ENCODE measurements around the gene FASTKD2. TPM values are rescaled to one million over a fixed set of nuclear protein-coding genes. Genes with fewer than 3 reads are reported as not detected.

The FASTKD2 gene
- total RNA-seq, 3 donors from 2014 or later = 19.3 to 23.3 (median 21.7) TPM

- intact Hi-C loops (cut with DNase I, micrococcal nuclease) = no loop called here
- no peak for ATAC-seq
- H3K36me3 ChIP-seq (ENCODE audit: low read depth) = peaks cover 8% of the 10 kb centered on the region
These were observed 11.0 kb downstream of the FASTKD2 start for GRCh38 chr2:206776432-206776831.

GRCh38 chr2:206780671-206781070, 15.3 kb downstream of the FASTKD2 start:
- ATAC-seq (no peak), DNase-seq (no peak)
- Histone ChIP-seq H3K9me3 (peaks cover 13% of the 10 kb centered on the region), H3K4me3 (no peak overlapping the region), H3K36me3 (ENCODE audit: low read depth) (no peaks in the 10 kb centered on the region), H3K4me1 (ENCODE audit: low read depth) (no peaks in the 10 kb centered on the region)
- intact Hi-C loops (cut with DNase I, micrococcal nuclease) = loop anchor here in 1 of 2 donors (2.0 kb wide), 1 partner anchor 88 kb away; no protein-coding TSS in a partner anchor
- TF ChIP-seq, protein P1, sequence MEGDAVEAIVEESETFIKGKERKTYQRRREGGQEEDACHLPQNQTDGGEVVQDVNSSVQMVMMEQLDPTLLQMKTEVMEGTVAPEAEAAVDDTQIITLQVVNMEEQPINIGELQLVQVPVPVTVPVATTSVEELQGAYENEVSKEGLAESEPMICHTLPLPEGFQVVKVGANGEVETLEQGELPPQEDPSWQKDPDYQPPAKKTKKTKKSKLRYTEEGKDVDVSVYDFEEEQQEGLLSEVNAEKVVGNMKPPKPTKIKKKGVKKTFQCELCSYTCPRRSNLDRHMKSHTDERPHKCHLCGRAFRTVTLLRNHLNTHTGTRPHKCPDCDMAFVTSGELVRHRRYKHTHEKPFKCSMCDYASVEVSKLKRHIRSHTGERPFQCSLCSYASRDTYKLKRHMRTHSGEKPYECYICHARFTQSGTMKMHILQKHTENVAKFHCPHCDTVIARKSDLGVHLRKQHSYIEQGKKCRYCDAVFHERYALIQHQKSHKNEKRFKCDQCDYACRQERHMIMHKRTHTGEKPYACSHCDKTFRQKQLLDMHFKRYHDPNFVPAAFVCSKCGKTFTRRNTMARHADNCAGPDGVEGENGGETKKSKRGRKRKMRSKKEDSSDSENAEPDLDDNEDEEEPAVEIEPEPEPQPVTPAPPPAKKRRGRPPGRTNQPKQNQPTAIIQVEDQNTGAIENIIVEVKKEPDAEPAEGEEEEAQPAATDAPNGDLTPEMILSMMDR (IDR thresholded peaks at IDR 0.05) = no peak

More at GRCh38 chr2:206776432-206776831, 11.0 kb downstream of the FASTKD2 start:
- Histone ChIP-seq H3K9me3 (peaks cover 13% of the 10 kb centered on the region), H3K4me3 (no peak overlapping the region), H3K4me1 (ENCODE audit: low read depth) (no peaks in the 10 kb centered on the region)
- DNase-seq = no peak
- TF ChIP-seq, protein P1 (IDR thresholded peaks at IDR 0.05) = no peak

GRCh38 chr2:206783718-206784117, 18.3 kb downstream of the FASTKD2 start:
- no peaks in the 10 kb centered on the region for H3K36me3 ChIP-seq (ENCODE audit: low read depth)

GRCh38 chr2:206784559-206785353, 19.4 kb downstream of the FASTKD2 start:
- intact Hi-C loops (cut with DNase I, micrococcal nuclease) = no loop called here
- Histone ChIP-seq H3K36me3 (ENCODE audit: low read depth) (no peaks in the 10 kb centered on the region), H3K9me3 (peaks cover 3% of the 10 kb centered on the region), H3K4me1 (ENCODE audit: low read depth) (no peaks in the 10 kb centered on the region), H3K4me3 (no peak overlapping the region)
- DNase-seq = no peak
- TF ChIP-seq, protein P1 (IDR thresholded peaks at IDR 0.05) = no peak
- ATAC-seq = no peak

More at GRCh38 chr2:206783718-206784117, 18.3 kb downstream of the FASTKD2 start:
- no peak for DNase-seq
- H3K9me3 ChIP-seq = peaks cover 3% of the 10 kb centered on the region
- H3K4me1 ChIP-seq (ENCODE audit: low read depth) = no peaks in the 10 kb centered on the region
- ATAC-seq = no peak
- TF ChIP-seq, protein P1 (IDR thresholded peaks at IDR 0.05) = no peak
- H3K4me3 ChIP-seq = no peak overlapping the region
- intact Hi-C loops (cut with DNase I, micrococcal nuclease) = no loop called here

GRCh38 chr2:206790311-206790935, 25.0 kb downstream of the FASTKD2 start:
- H3K4me1 ChIP-seq (ENCODE audit: low read depth) = no peaks in the 10 kb centered on the region

More at GRCh38 chr2:206790311-206790935, 25.0 kb downstream of the FASTKD2 start:
- H3K9me3 ChIP-seq = no peaks in the 10 kb centered on the region
- intact Hi-C loops (cut with DNase I, micrococcal nuclease) = loop anchor here in 1 of 2 donors (10.0 kb wide), 1 partner anchor 684 kb away; no protein-coding TSS in a partner anchor
- H3K36me3 ChIP-seq (ENCODE audit: low read depth) = no peaks in the 10 kb centered on the region
- TF ChIP-seq, protein P1 (IDR thresholded peaks at IDR 0.05) = no peak
- DNase-seq (no peak), ATAC-seq (no peak)
- H3K4me3 ChIP-seq = no peak overlapping the region
